HEK293 (cell line): Measurements from ENCODE around the gene FGD3.

Experiments
- HOXA7 ChIP-seq: sonication (generic); formaldehyde crosslinking; IDR thresholded peaks from 2 replicates; pipeline ENCODE4 v1.8.1; 2022; ENCODE audit warnings: missing genetic modification reagents, borderline replicate concordance
- KLF1 ChIP-seq: fragments of 450-650 bp; formaldehyde crosslinking; IDR thresholded peaks from 2 replicates; pipeline ENCODE4 v1.5.1; 2016; ENCODE audit warnings: missing biosample characterization, missing genetic modification characterization
- ZBTB17 ChIP-seq: fragments of 450-650 bp; formaldehyde crosslinking; IDR thresholded peaks from 2 replicates; pipeline ENCODE4 v1.5.1; 2016; ENCODE audit warnings: missing biosample characterization, missing genetic modification characterization
- ZNF114 ChIP-seq: fragments of 450-650 bp; formaldehyde crosslinking; IDR thresholded peaks from 2 replicates; pipeline ENCODE4 v1.5.0; 2017; ENCODE audit warnings: missing biosample characterization, missing genetic modification characterization
- ZNF140 ChIP-seq: fragments of 450-650 bp; formaldehyde crosslinking; IDR thresholded peaks from 2 replicates; pipeline ENCODE4 v1.5.1; 2016; ENCODE audit warnings: missing biosample characterization, missing genetic modification characterization
- ZNF214 ChIP-seq: fragments of 450-650 bp; formaldehyde crosslinking; IDR thresholded peaks from 2 replicates; pipeline ENCODE4 v1.5.1; 2017; ENCODE audit warnings: missing biosample characterization, mild to moderate bottlenecking, missing genetic modification characterization, borderline replicate concordance
- ZNF223 ChIP-seq: fragments of 450-650 bp; formaldehyde crosslinking; IDR thresholded peaks from 2 replicates; pipeline ENCODE4 v1.5.1; 2016; ENCODE audit warnings: missing biosample characterization, missing genetic modification characterization
- ZNF23 ChIP-seq: fragments of 450-650 bp; formaldehyde crosslinking; IDR thresholded peaks from 2 replicates; pipeline ENCODE4 v1.5.1; 2016; ENCODE audit warnings: missing biosample characterization, missing genetic modification characterization, borderline replicate concordance
- ZNF274 ChIP-seq, 2 experiments: fragments of 200-500 bp in 1 of 2; fragments of 450-650 bp in 1 of 2; sonication (Bioruptor generic) in 1 of 2; formaldehyde crosslinking in 1 of 2; IDR thresholded peaks; 2 replicates each; pipeline versions ENCODE4 v1.5.1 to v1.6.1; 2014 to 2016; ENCODE audit warnings: borderline replicate concordance in 1 of 2, inconsistent platforms in 1 of 2, low read length in 1 of 2, missing biosample characterization in 1 of 2, missing genetic modification characterization in 1 of 2
- ZNF548 ChIP-seq: fragments of 450-650 bp; formaldehyde crosslinking; IDR thresholded peaks from 2 replicates; pipeline ENCODE4 v1.5.1; 2016; ENCODE audit warnings: missing biosample characterization, missing genetic modification characterization
- ZNF571 ChIP-seq: fragments of 450-650 bp; formaldehyde crosslinking; IDR thresholded peaks from 2 replicates; pipeline ENCODE4 v1.5.0; 2017; ENCODE audit warnings: missing biosample characterization, missing genetic modification characterization
- ZNF626 ChIP-seq: fragments of 450-650 bp; sonication (Bioruptor Pico); formaldehyde crosslinking; IDR thresholded peaks from 2 replicates; pipeline ENCODE4 v1.5.1; 2018; ENCODE audit warnings: missing biosample characterization, missing genetic modification characterization, inconsistent platforms
- ZNF660 ChIP-seq: fragments of 450-650 bp; IDR thresholded peaks from 2 replicates; pipeline ENCODE4 v1.5.1; 2018; ENCODE audit warnings: missing biosample characterization, mild to moderate bottlenecking, missing genetic modification characterization
- TF ChIP-seq, protein P1 (sequence below): fragments of 450-650 bp; formaldehyde crosslinking; IDR thresholded peaks from 2 replicates; pipeline ENCODE4 v1.5.1; 2016; ENCODE audit warnings: missing biosample characterization, missing genetic modification characterization

GRCh38 chr9:93037476-93037971 is 90.2 kb downstream of the FGD3 start:
- no peak for TF ChIP-seq ZNF548 (tag by site-specific recombination)
- TF ChIP-seq ZNF626 (tag by site-specific recombination) = no peak
- TF ChIP-seq ZNF274 (IDR thresholded peaks at IDR 0.05; ENCODE audit: low read length) = no peak
- TF ChIP-seq ZNF274 (tag by site-specific recombination; IDR thresholded peaks at IDR 0.05; ENCODE audit: borderline replicate concordance) = no peak
- TF ChIP-seq KLF1 (tag by site-specific recombination) = no peak
- TF ChIP-seq, protein P1, sequence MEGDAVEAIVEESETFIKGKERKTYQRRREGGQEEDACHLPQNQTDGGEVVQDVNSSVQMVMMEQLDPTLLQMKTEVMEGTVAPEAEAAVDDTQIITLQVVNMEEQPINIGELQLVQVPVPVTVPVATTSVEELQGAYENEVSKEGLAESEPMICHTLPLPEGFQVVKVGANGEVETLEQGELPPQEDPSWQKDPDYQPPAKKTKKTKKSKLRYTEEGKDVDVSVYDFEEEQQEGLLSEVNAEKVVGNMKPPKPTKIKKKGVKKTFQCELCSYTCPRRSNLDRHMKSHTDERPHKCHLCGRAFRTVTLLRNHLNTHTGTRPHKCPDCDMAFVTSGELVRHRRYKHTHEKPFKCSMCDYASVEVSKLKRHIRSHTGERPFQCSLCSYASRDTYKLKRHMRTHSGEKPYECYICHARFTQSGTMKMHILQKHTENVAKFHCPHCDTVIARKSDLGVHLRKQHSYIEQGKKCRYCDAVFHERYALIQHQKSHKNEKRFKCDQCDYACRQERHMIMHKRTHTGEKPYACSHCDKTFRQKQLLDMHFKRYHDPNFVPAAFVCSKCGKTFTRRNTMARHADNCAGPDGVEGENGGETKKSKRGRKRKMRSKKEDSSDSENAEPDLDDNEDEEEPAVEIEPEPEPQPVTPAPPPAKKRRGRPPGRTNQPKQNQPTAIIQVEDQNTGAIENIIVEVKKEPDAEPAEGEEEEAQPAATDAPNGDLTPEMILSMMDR = no peak
- no peak for TF ChIP-seq ZBTB17 (tag by site-specific recombination)
- TF ChIP-seq ZNF114 (tag by site-specific recombination) = no peak
- no peak for TF ChIP-seq ZNF214 (tag by site-specific recombination)
- no peak for TF ChIP-seq ZNF660
- no peak for TF ChIP-seq ZNF140 (tag by site-specific recombination)
- no peak for TF ChIP-seq ZNF571 (tag by site-specific recombination)
- no peak for TF ChIP-seq ZNF223
- no peak for TF ChIP-seq HOXA7
- TF ChIP-seq ZNF23 (tag by site-specific recombination) = no peak
